ENCODE measurements around the gene SLC6A2.

DNA sequence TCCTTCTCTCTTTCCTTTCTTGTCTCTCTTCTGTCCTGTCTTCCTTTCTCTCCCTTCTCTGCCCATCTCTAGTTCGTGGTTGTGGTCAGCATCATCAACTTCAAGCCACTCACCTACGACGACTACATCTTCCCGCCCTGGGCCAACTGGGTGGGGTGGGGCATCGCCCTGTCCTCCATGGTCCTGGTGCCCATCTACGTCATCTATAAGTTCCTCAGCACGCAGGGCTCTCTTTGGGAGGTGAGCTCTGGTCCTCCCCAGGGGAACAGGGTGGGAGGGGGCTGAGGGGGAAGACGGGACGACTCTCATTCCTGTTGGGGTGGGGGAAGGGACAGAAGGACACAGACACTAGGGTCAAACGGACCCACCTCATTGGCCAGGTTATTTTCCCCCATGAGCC is 44.3 kb downstream of the SLC6A2 start:
- TF ChIP-seq, protein P1, sequence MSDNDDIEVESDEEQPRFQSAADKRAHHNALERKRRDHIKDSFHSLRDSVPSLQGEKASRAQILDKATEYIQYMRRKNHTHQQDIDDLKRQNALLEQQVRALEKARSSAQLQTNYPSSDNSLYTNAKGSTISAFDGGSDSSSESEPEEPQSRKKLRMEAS (IDR thresholded peaks at IDR 0.05): no peak
- TF ChIP-seq TEAD4 (IDR thresholded peaks at IDR 0.05) (no peak), TCF12 (IDR thresholded peaks at IDR 0.05; ENCODE audit: low read depth) (no peak), CREB1 (IDR thresholded peaks at IDR 0.05; ENCODE audit: low read depth) (no peak), TAF1 (IDR thresholded peaks at IDR 0.05; ENCODE audit: low read depth) (no peak), EP300 (IDR thresholded peaks at IDR 0.05; ENCODE audit: borderline replicate concordance) (no peak), CEBPB (IDR thresholded peaks at IDR 0.05) (no peak), FOXM1 (IDR thresholded peaks at IDR 0.05; ENCODE audit: borderline replicate concordance, low read depth) (no peak), YY1 (IDR thresholded peaks at IDR 0.05; ENCODE audit: low read depth) (no peak), EGR1 (IDR thresholded peaks at IDR 0.05) (no peak), ZBTB7A (IDR thresholded peaks at IDR 0.05; ENCODE audit: low read depth) (no peak), RAD21 (IDR thresholded peaks at IDR 0.05; ENCODE audit: low read depth) (no peak), NFIC (IDR thresholded peaks at IDR 0.05) (no peak)
- TF ChIP-seq, protein P2, sequence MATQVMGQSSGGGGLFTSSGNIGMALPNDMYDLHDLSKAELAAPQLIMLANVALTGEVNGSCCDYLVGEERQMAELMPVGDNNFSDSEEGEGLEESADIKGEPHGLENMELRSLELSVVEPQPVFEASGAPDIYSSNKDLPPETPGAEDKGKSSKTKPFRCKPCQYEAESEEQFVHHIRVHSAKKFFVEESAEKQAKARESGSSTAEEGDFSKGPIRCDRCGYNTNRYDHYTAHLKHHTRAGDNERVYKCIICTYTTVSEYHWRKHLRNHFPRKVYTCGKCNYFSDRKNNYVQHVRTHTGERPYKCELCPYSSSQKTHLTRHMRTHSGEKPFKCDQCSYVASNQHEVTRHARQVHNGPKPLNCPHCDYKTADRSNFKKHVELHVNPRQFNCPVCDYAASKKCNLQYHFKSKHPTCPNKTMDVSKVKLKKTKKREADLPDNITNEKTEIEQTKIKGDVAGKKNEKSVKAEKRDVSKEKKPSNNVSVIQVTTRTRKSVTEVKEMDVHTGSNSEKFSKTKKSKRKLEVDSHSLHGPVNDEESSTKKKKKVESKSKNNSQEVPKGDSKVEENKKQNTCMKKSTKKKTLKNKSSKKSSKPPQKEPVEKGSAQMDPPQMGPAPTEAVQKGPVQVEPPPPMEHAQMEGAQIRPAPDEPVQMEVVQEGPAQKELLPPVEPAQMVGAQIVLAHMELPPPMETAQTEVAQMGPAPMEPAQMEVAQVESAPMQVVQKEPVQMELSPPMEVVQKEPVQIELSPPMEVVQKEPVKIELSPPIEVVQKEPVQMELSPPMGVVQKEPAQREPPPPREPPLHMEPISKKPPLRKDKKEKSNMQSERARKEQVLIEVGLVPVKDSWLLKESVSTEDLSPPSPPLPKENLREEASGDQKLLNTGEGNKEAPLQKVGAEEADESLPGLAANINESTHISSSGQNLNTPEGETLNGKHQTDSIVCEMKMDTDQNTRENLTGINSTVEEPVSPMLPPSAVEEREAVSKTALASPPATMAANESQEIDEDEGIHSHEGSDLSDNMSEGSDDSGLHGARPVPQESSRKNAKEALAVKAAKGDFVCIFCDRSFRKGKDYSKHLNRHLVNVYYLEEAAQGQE (IDR thresholded peaks at IDR 0.05; ENCODE audit: low read depth): no peak
